HepG2 (cell line): Measurements from ENCODE around the gene PLCG2. TPM values are rescaled to one million over a fixed set of nuclear protein-coding genes. Genes with fewer than 3 reads are reported as not detected.

Experiments
- CREM ChIP-seq, 2 experiments: sonication (generic) in 1 of 2; formaldehyde crosslinking in 1 of 2; IDR thresholded peaks; 2 replicates each; pipeline versions ENCODE4 v1.4.0 to v1.6.1; 2016 to 2020; ENCODE audit warnings: antibody characterized with exemption in 1 of 2, mild to moderate bottlenecking in 1 of 2, missing genetic modification reagents in 1 of 2
- EED ChIP-seq: sonication (generic); formaldehyde crosslinking; IDR thresholded peaks from 2 replicates; pipeline ENCODE4 v1.5.0; 2020; ENCODE audit warnings: mild to moderate bottlenecking, missing genetic modification reagents
- FOXA3 ChIP-seq: IDR thresholded peaks from 2 replicates; pipeline ENCODE4 v1.6.1; 2016; ENCODE audit warnings: missing genetic modification reagents, missing compliant biosample characterization
- GABPB1 ChIP-seq: IDR thresholded peaks from 2 replicates; pipeline ENCODE4 v1.6.1; 2016; ENCODE audit warnings: mild to moderate bottlenecking, missing genetic modification reagents, moderate library complexity, missing compliant biosample characterization
- GATA4 ChIP-seq: sonication (generic); IDR thresholded peaks from 2 replicates; pipeline ENCODE4 v1.6.1; 2016; ENCODE audit warnings: antibody characterized with exemption, low read depth, borderline replicate concordance
- MYNN ChIP-seq: sonication (generic); formaldehyde crosslinking; IDR thresholded peaks from 2 replicates; pipeline ENCODE4 v1.4.0; 2020; ENCODE audit warnings: mild to moderate bottlenecking, low read depth, missing genetic modification reagents
- NBN ChIP-seq: fragments of 450-650 bp; conservative IDR thresholded peaks from 2 replicates; pipeline ENCODE4 v1.6.1; 2017
- NFKB2 ChIP-seq: sonication (generic); formaldehyde crosslinking; IDR thresholded peaks from 2 replicates; pipeline ENCODE4 v1.4.0; 2020; ENCODE audit warnings: missing genetic modification reagents, borderline replicate concordance
- PRMT3 ChIP-seq: sonication (generic); formaldehyde crosslinking; IDR thresholded peaks from 2 replicates; pipeline ENCODE4 v1.8.1; 2022; ENCODE audit warnings: low read depth, mild to moderate bottlenecking, moderate library complexity, missing genetic modification reagents, borderline replicate concordance
- RARA ChIP-seq: IDR thresholded peaks from 2 replicates; pipeline ENCODE4 v1.6.1; 2016; ENCODE audit warnings: missing genetic modification reagents, missing compliant biosample characterization
- RELA ChIP-seq: sonication (generic); formaldehyde crosslinking; IDR thresholded peaks from 2 replicates; pipeline ENCODE4 v1.4.0; 2020; ENCODE audit warnings: missing genetic modification reagents
- SP1 ChIP-seq, 2 experiments: fragments of 450-650 bp in 1 of 2; sonication (generic) in 1 of 2; formaldehyde crosslinking in 1 of 2; IDR thresholded peaks; 2 replicates each; pipeline versions ENCODE4 v1.4.0 to v1.6.1; 2016 to 2020; ENCODE audit warnings: missing genetic modification reagents in 1 of 2
- TBL1XR1 ChIP-seq: fragments of 150-350 bp; IDR thresholded peaks from 2 replicates; pipeline ENCODE4 v1.6.1; 2014; ENCODE audit warnings: borderline replicate concordance, low read length; ENCODE audit not compliant: partially characterized antibody
- TCF7L2 ChIP-seq: IDR thresholded peaks from 2 replicates; pipeline ENCODE4 v1.6.1; 2011; ENCODE audit warnings: mild to moderate bottlenecking, low read depth, low read length, moderate library complexity
- TIGD3 ChIP-seq: sonication (generic); formaldehyde crosslinking; IDR thresholded peaks from 2 replicates; pipeline ENCODE4 v1.5.1; 2020; ENCODE audit warnings: mild to moderate bottlenecking, missing genetic modification reagents, borderline replicate concordance
- YEATS4 ChIP-seq: sonication (generic); formaldehyde crosslinking; IDR thresholded peaks from 2 replicates; pipeline ENCODE4 v1.4.0; 2020; ENCODE audit warnings: missing genetic modification reagents, borderline replicate concordance
- ZFP36L2 ChIP-seq: sonication (generic); formaldehyde crosslinking; IDR thresholded peaks from 2 replicates; pipeline ENCODE4 v1.4.0; 2020; ENCODE audit warnings: missing genetic modification reagents
- ZIK1 ChIP-seq: sonication (generic); formaldehyde crosslinking; IDR thresholded peaks from 2 replicates; pipeline ENCODE4 v1.5.0; 2020; ENCODE audit warnings: mild to moderate bottlenecking, low read depth, missing genetic modification reagents, borderline replicate concordance
- ZNF124 ChIP-seq: sonication (generic); formaldehyde crosslinking; IDR thresholded peaks from 2 replicates; pipeline ENCODE4 v1.4.0; 2020; ENCODE audit warnings: missing genetic modification reagents
- ZNF224 ChIP-seq: sonication (generic); formaldehyde crosslinking; IDR thresholded peaks from 2 replicates; pipeline ENCODE4 v1.5.0; 2020; ENCODE audit warnings: mild to moderate bottlenecking, missing genetic modification reagents
- ZNF619 ChIP-seq: sonication (generic); formaldehyde crosslinking; IDR thresholded peaks from 2 replicates; pipeline ENCODE4 v1.4.0; 2020; ENCODE audit warnings: mild to moderate bottlenecking, missing genetic modification reagents
- ZNF879 ChIP-seq: sonication (generic); formaldehyde crosslinking; IDR thresholded peaks from 2 replicates; pipeline ENCODE4 v1.8.1; 2023; ENCODE audit warnings: missing genetic modification reagents
- polyA plus RNA-seq, 8 experiments: library from polyadenylated mRNA; depleted of rRNA in 3 of 8; stranded (reverse) in 7 of 8; unstranded in 1 of 8; fragments of >200 nt; fragmentation: Illumina TruSeq in 4 of 8; extraction: Trizol in 4 of 8; gene quantifications; 2 replicates each; pipeline versions ENCODE4 v1.2.1 to v1.2.3, GENCODE V29; 2011 to 2016; ENCODE audit warnings: low read depth in 4 of 8, missing spikeins in 1 of 8, mixed read lengths in 1 of 8; ENCODE audit not compliant: insufficient read depth in 1 of 8
- total RNA-seq, 5 experiments: library from RNA; depleted of rRNA; stranded (reverse); fragments of >200 nt; fragmentation: Illumina TruSeq; extraction: Trizol; gene quantifications; 2 replicates each; pipeline ENCODE4 v1.2.3, GENCODE V29; 2016; ENCODE audit warnings: low read depth in 1 of 5
- TF ChIP-seq, protein P1 (sequence below): sonication (generic); formaldehyde crosslinking; conservative IDR thresholded peaks from 2 replicates; pipeline ENCODE4 v1.8.1; 2023; ENCODE audit warnings: missing genetic modification reagents
- TF ChIP-seq, protein P2 (sequence below): sonication (generic); formaldehyde crosslinking; IDR thresholded peaks from 2 replicates; pipeline ENCODE4 v1.5.0; 2020; ENCODE audit warnings: mild to moderate bottlenecking, missing genetic modification reagents

Gene PLCG2
- total and polyA plus RNA-seq, 2 of the 13 experiments (the other 11 are each of a cell fraction or from before 2014, with no cell fraction given), result 0.13 to 0.18 TPM

DNA sequence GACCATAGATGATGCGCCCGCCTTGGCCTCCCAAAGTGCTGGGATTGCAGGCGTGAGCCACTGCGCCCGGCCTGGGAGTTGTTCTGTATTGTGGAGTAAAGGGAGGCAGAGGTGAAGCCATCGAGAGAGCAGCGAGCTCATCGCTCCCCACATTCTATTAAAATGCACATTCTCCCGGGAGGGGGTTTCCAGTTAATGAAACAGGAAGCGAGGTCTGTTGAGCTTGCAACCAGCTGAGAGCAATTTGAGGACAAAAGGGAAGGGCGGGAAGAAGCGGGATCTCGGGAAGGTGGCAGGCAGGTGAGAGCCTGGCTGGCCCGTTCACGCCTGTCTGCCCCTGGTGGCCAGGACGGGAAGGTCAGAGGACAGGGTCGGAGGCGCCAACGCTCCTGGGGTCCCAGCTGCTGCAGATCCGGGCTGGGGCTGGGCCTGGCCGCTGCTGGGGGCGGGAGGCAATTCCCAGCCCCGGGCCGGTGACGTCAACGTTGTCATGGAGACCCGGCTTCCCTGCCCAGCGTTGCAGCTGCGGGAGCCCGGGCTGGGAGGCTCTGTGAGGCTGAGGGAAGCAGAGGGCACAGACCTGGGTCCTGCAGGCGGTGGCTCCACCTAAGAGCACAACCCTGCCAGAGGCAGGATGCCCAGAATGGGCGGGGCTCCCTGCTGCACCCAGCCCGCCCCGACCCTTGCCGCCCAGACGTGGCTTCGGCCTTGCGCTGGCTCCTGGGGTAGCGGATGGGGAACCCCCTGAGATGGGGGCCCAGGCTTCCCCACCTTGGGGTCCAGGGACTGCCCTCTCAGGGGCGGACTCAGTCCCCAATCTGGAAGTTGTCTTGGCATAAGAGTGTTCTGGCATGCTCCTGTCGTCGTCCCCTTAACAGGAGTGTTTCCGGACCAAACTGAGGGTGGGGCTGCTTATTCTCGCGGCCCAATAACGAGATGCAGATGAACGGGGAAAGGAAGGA is 48.7 kb upstream of the PLCG2 start (continued):
- TF ChIP-seq, protein P1, sequence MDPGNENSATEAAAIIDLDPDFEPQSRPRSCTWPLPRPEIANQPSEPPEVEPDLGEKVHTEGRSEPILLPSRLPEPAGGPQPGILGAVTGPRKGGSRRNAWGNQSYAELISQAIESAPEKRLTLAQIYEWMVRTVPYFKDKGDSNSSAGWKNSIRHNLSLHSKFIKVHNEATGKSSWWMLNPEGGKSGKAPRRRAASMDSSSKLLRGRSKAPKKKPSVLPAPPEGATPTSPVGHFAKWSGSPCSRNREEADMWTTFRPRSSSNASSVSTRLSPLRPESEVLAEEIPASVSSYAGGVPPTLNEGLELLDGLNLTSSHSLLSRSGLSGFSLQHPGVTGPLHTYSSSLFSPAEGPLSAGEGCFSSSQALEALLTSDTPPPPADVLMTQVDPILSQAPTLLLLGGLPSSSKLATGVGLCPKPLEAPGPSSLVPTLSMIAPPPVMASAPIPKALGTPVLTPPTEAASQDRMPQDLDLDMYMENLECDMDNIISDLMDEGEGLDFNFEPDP (CRISPR knock-in tag), result no peak
- TF ChIP-seq ZIK1 (CRISPR knock-in tag) (no peak), MYNN (CRISPR knock-in tag) (no peak), RARA (peak; percentile 31; the same call in 1 of the 2 replicates), TCF7L2 (no peak), EED (peak; percentile 39; the same call in 1 of the 2 replicates), SP1 (IDR thresholded peaks at IDR 0.05) (no peak), SP1 (CRISPR knock-in tag; IDR thresholded peaks at IDR 0.05) (0 out of 2 replicates have a peak, but pooled peaks have one; percentile 30), ZNF124 (CRISPR knock-in tag) (peak; percentile 34; the same call in 1 of the 2 replicates), ZNF224 (CRISPR knock-in tag) (no peak), ZFP36L2 (CRISPR knock-in tag) (no peak), YEATS4 (no peak), ZNF619 (CRISPR knock-in tag) (0 out of 2 replicates have a peak, but pooled peaks have one; percentile 42), NFKB2 (CRISPR knock-in tag) (peak; percentile 57; the same call in 1 of the 2 replicates), RELA (CRISPR knock-in tag) (0 out of 2 replicates have a peak, but pooled peaks have one; percentile 36), CREM (IDR thresholded peaks at IDR 0.05) (no peak), CREM (CRISPR knock-in tag; IDR thresholded peaks at IDR 0.05) (0 out of 2 replicates have a peak, but pooled peaks have one; percentile 9), GABPB1 (CRISPR knock-in tag) (peak; percentile 69; the same call in 1 of the 2 replicates), NBN (no peak), ZNF879 (CRISPR knock-in tag) (no peak), PRMT3 (CRISPR knock-in tag) (no peak), TBL1XR1 (no peak), GATA4 (no peak), TIGD3 (no peak), FOXA3 (CRISPR knock-in tag) (no peak)
- TF ChIP-seq, protein P2, sequence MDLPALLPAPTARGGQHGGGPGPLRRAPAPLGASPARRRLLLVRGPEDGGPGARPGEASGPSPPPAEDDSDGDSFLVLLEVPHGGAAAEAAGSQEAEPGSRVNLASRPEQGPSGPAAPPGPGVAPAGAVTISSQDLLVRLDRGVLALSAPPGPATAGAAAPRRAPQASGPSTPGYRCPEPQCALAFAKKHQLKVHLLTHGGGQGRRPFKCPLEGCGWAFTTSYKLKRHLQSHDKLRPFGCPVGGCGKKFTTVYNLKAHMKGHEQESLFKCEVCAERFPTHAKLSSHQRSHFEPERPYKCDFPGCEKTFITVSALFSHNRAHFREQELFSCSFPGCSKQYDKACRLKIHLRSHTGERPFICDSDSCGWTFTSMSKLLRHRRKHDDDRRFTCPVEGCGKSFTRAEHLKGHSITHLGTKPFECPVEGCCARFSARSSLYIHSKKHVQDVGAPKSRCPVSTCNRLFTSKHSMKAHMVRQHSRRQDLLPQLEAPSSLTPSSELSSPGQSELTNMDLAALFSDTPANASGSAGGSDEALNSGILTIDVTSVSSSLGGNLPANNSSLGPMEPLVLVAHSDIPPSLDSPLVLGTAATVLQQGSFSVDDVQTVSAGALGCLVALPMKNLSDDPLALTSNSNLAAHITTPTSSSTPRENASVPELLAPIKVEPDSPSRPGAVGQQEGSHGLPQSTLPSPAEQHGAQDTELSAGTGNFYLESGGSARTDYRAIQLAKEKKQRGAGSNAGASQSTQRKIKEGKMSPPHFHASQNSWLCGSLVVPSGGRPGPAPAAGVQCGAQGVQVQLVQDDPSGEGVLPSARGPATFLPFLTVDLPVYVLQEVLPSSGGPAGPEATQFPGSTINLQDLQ, result 0 out of 2 replicates have a peak, but pooled peaks have one; percentile 22
